Measurements from ENCODE around the gene TMOD2. TPM values are rescaled to one million over a fixed set of nuclear protein-coding genes. Genes with fewer than 3 reads are reported as not detected.

The TMOD2 gene
- total and polyA plus RNA-seq, 2 experiments from 2014 or later: 4.6 to 5.9 TPM

DNA sequence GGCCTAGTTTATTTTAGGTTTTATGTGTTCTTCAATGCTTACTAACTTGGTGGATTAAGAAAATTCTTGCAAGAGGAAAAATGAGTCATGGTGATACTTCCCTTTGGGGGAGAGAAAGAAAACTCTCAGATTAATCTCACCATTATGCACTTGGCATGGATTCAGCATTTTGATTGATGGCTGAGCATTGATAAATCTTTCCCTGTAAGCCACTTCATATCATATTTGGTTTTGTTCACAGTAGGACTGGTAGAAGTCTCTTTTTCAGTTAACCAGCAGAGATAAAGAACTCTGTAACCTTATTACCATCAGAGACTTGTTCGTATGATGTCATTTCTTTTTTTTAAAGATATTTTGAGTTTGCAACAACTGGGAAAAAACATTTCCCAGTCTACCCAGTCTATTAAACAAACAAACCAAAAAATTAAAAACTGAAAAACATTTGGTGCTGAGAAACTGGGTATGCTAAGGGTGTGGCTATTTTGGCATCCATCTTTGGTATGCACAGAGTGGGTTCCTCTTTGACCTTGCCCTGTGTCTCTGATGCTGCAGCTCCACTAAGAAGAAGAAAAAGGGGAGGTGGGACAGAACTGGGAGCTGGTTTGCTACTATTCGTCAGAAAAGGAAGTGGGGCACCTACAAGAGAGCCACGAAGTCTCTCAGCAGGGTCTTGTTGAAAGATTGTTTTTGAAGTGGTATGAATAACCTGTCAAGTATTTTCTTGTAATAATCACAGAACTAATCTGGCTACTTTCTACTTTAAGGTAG, 95.2 kb downstream of the TMOD2 start:
- TF ChIP-seq EZH2 (IDR thresholded peaks at IDR 0.05; ENCODE audit: insufficient read depth, poor library complexity, severe bottlenecking) (no peak), EZH2phosphoT487 (IDR thresholded peaks at IDR 0.05; ENCODE audit: insufficient read depth, low read depth) (no peak)
- Histone ChIP-seq H3K9ac (peak overlapping the region; percentile 58), H3F3A (ENCODE audit: insufficient read depth) (peaks cover 43% of the 10 kb centered on the region), H3K36me3 (ENCODE audit: low read depth) (no peaks in the 10 kb centered on the region), H3K27ac (peak overlapping the region; percentile 84), H3K9me3 (ENCODE audit: low read depth) (no peaks in the 10 kb centered on the region), H2AFZ (peak overlapping the region; percentile 1; the same call in 1 of the 2 replicates), H3K9me2 (ENCODE audit: insufficient read depth) (no peaks in the 10 kb centered on the region), H3K4me1 (ENCODE audit: insufficient read depth) (peaks cover 63% of the 10 kb centered on the region), H3K27me3 (replicated peaks; ENCODE audit: insufficient read depth) (no peaks in the 10 kb centered on the region), H3K79me2 (ENCODE audit: insufficient read depth) (peaks cover 100% of the 10 kb centered on the region), H3K4me3 (peak overlapping the region; percentile 29), H4K20me1 (ENCODE audit: insufficient read depth) (0 out of 2 replicates have a peak, but pooled peaks cover 10% of the 10 kb centered on the region), H3K4me2 (ENCODE audit: unreplicated experiment) (peak overlapping the region; percentile 50)
- DNase-seq: peak; percentile 86
- WGBS, 2 experiments (ENCODE audit: low coverage in 1 of 2, low lambda C conversion rate in 2 of 2, missing lambda C conversion rate in 2 of 2): 12 to 13% methylated on average over 3 of the region's 3 CpGs
- in situ Hi-C loops (cut with MboI): no loop called here

DNA sequence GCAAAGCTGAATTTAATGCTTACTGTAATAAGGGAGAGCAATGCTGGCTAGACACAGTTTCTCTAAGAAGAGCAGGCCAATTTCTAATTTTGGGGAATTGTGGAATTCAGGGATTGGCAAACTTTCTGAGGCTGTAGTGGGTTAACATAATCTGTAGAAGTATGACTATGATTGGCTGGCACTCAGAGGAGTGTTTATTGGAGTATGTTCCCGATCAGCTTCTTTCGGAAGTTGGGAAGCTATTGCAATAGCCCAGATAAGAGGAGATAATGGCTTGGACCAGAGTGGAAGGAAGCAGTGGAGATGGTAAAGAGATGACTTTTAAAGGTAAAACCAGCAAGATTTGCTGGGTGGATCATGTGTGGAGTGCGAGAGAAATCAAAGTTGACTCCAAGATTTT, 97.4 kb downstream of the TMOD2 start:
- Histone ChIP-seq H4K20me1 (ENCODE audit: insufficient read depth) (0 out of 2 replicates have a peak, but pooled peaks cover 10% of the 10 kb centered on the region), H3K4me3 (no peak overlapping the region), H3K79me2 (ENCODE audit: insufficient read depth) (peaks cover 100% of the 10 kb centered on the region), H3K4me2 (ENCODE audit: unreplicated experiment) (no peak overlapping the region), H3K9me2 (ENCODE audit: insufficient read depth) (no peaks in the 10 kb centered on the region), H2AFZ (no peak overlapping the region), H3K27me3 (replicated peaks; ENCODE audit: insufficient read depth) (no peaks in the 10 kb centered on the region), H3K27ac (no peak overlapping the region), H3F3A (ENCODE audit: insufficient read depth) (peaks cover 31% of the 10 kb centered on the region), H3K9me3 (ENCODE audit: low read depth) (no peaks in the 10 kb centered on the region), H3K4me1 (ENCODE audit: insufficient read depth) (peaks cover 46% of the 10 kb centered on the region), H3K9ac (no peak overlapping the region), H3K36me3 (ENCODE audit: low read depth) (no peaks in the 10 kb centered on the region)
- TF ChIP-seq EZH2phosphoT487 (IDR thresholded peaks at IDR 0.05; ENCODE audit: insufficient read depth, low read depth) (no peak), EZH2 (IDR thresholded peaks at IDR 0.05; ENCODE audit: insufficient read depth, poor library complexity, severe bottlenecking) (no peak)
- DNase-seq: no peak
- in situ Hi-C loops (cut with MboI): no loop called here
- WGBS, 2 experiments (ENCODE audit: low coverage in 1 of 2, low lambda C conversion rate in 2 of 2, missing lambda C conversion rate in 2 of 2): 37 to 50% methylated on average over 3 of the region's 3 CpGs

DNA sequence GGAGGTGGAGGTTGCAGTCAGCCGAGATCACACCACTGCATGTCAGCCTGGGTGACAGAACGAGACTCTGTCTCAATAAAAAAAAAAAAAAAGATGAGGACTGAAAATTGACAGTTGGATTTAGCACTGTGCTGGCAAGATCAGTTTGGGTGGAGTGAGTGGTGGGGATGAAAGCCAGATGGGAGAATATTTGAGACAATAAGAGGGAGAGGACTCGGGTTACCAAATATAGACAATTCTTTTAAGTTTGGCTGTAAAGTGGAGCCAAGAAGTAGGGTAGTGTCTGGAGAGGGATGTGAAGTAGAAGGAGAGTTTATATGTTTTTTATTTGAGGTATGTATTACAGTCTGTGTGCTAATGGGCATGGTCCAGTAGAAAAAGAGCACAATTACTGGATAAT, 98.5 kb downstream of the TMOD2 start:
- Histone ChIP-seq H3K9ac (no peak overlapping the region), H3K4me3 (no peak overlapping the region), H3F3A (ENCODE audit: insufficient read depth) (peaks cover 21% of the 10 kb centered on the region), H3K4me1 (ENCODE audit: insufficient read depth) (peaks cover 39% of the 10 kb centered on the region), H2AFZ (no peak overlapping the region), H3K4me2 (ENCODE audit: unreplicated experiment) (no peak overlapping the region), H3K9me2 (ENCODE audit: insufficient read depth) (no peaks in the 10 kb centered on the region), H3K36me3 (ENCODE audit: low read depth) (no peaks in the 10 kb centered on the region), H3K27ac (no peak overlapping the region), H4K20me1 (ENCODE audit: insufficient read depth) (0 out of 2 replicates have a peak, but pooled peaks cover 10% of the 10 kb centered on the region), H3K27me3 (replicated peaks; ENCODE audit: insufficient read depth) (no peaks in the 10 kb centered on the region), H3K9me3 (ENCODE audit: low read depth) (no peaks in the 10 kb centered on the region), H3K79me2 (ENCODE audit: insufficient read depth) (peaks cover 100% of the 10 kb centered on the region)
- no peak for DNase-seq
- TF ChIP-seq EZH2 (IDR thresholded peaks at IDR 0.05; ENCODE audit: insufficient read depth, poor library complexity, severe bottlenecking) (no peak), EZH2phosphoT487 (IDR thresholded peaks at IDR 0.05; ENCODE audit: insufficient read depth, low read depth) (no peak)
- 39 to 54% methylated on average over 3 of the region's 3 CpGs for WGBS, 2 experiments (ENCODE audit: low coverage in 1 of 2, low lambda C conversion rate in 2 of 2, missing lambda C conversion rate in 2 of 2)
- in situ Hi-C loops (cut with MboI): no loop called here

DNA sequence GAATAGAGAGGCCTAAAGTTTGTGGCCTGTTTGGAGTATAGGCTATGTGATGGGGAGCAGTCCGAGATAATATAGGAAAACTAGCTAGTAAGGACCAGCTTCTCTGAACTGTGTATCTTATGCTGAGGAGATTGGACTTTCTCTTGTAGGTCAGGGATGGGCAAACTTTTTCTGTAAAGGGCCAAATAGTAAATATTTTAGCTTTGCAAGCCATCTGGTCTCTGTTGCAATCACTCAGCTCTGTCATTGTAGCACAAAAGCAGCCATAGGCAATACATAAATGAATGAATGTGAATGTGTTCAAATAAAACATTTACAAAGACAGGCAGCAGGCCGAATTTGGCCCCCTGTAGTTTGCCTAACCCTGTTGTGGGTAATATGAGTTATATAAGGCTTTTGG, 102.6 kb downstream of the TMOD2 start:
- DNase-seq: peak; percentile 35
- Histone ChIP-seq H3K4me2 (ENCODE audit: unreplicated experiment) (no peak overlapping the region), H2AFZ (no peak overlapping the region), H3K9me3 (ENCODE audit: low read depth) (no peaks in the 10 kb centered on the region), H3K4me1 (ENCODE audit: insufficient read depth) (peaks cover 17% of the 10 kb centered on the region; the same call in 1 of the 2 replicates), H3K36me3 (ENCODE audit: low read depth) (no peaks in the 10 kb centered on the region), H3F3A (ENCODE audit: insufficient read depth) (no peaks in the 10 kb centered on the region), H3K27ac (no peak overlapping the region), H3K79me2 (ENCODE audit: insufficient read depth) (peaks cover 100% of the 10 kb centered on the region), H4K20me1 (ENCODE audit: insufficient read depth) (peaks cover 10% of the 10 kb centered on the region; the same call in 1 of the 2 replicates), H3K9me2 (ENCODE audit: insufficient read depth) (no peaks in the 10 kb centered on the region), H3K9ac (no peak overlapping the region), H3K27me3 (replicated peaks; ENCODE audit: insufficient read depth) (no peaks in the 10 kb centered on the region), H3K4me3 (no peak overlapping the region)
- in situ Hi-C loops (cut with MboI): no loop called here
- 76 to 82% methylated on average over 2 of the region's 2 CpGs for WGBS, 2 experiments (ENCODE audit: low coverage in 1 of 2, low lambda C conversion rate in 2 of 2, missing lambda C conversion rate in 2 of 2)
- TF ChIP-seq EZH2 (IDR thresholded peaks at IDR 0.05; ENCODE audit: insufficient read depth, poor library complexity, severe bottlenecking) (no peak), EZH2phosphoT487 (IDR thresholded peaks at IDR 0.05; ENCODE audit: insufficient read depth, low read depth) (no peak)
